SK-N-MC (cell line): Measurements from ENCODE around the gene CYSLTR1.
"Not testable (repeated sequence)": the region's sequence is repeated elsewhere in the genome, so short reads cannot be mapped to it uniquely, and the experiment has no call there.

Experiments
- DNase-seq: peaks from one replicate; pipeline ENCODE4 v3.0.0-alpha.2; 2011; ENCODE audit warnings: low read depth, low spot score
- H3K27ac ChIP-seq: fragments of 200-600 bp; sonication (generic); 2 replicates; pipeline ENCODE4 v1.5.1; 2016; ENCODE audit warnings: mixed run types
- H3K36me3 ChIP-seq: fragments of 200-600 bp; sonication (generic); 2 replicates; pipeline ENCODE4 v1.6.1; 2017; ENCODE audit warnings: antibody characterized with exemption, low read length, mixed read lengths; ENCODE audit not compliant: insufficient read depth
- H3K4me3 ChIP-seq: fragments of 200-600 bp; sonication (generic); 2 replicates; pipeline ENCODE4 v1.5.1; 2016
- H3K9ac ChIP-seq: fragments of 200-600 bp; sonication (generic); 2 replicates; pipeline ENCODE4 v1.8.0; 2017; ENCODE audit warnings: mixed run types, mixed read lengths; ENCODE audit not compliant: insufficient read length
- H3K9me3 ChIP-seq: fragments of 200-600 bp; sonication (generic); 2 replicates; pipeline ENCODE4 v1.6.1; 2017; ENCODE audit warnings: low read depth, mild to moderate bottlenecking, antibody characterized with exemption, low read length, moderate library complexity, mixed read lengths
- EZH2 ChIP-seq: fragments of 200-600 bp; sonication (generic); IDR thresholded peaks from one replicate; pipeline ENCODE4 v1.6.1; 2017; ENCODE audit warnings: antibody characterized with exemption
- FOXP2 ChIP-seq: optimal IDR thresholded peaks from 2 replicates; pipeline ENCODE3; 2011; ENCODE audit warnings: mild to moderate bottlenecking, moderate library complexity; ENCODE audit not compliant: insufficient read depth; ENCODE audit errors: extremely low read length, control extremely low read depth
- POLR2AphosphoS5 ChIP-seq: IDR thresholded peaks from 2 replicates; pipeline ENCODE4 v1.6.1; 2012; ENCODE audit warnings: mild to moderate bottlenecking, low read depth, low read length, borderline replicate concordance

CYSLTR1 gene

DNA sequence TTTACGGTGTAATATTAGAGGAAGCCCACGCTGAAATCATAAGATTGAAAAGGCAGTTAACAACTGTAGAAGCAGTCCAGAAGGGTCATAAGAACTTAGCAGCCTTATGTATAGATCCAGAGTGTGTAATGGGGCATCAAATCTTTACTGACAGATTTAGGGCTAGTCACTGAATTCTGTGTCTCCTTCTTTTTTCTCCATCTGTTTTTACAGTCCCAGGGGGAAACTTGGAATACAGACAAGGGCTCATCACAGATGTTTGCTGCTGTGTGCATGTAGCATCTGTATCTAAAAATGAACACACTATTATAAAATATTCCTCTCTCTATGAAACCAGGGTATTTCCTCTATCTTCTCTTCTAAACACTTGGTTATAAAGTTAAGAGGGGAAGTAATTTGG lies 43.9 kb downstream of the CYSLTR1 start:
- no peak for DNase-seq
- Histone ChIP-seq H3K27ac (no peak overlapping the region), H3K4me3 (no peak overlapping the region), H3K36me3 (no peaks in the 10 kb centered on the region), H3K9ac (no peak overlapping the region), H3K9me3 (no peaks in the 10 kb centered on the region)
- no peak for TF ChIP-seq POLR2AphosphoS5
- TF ChIP-seq FOXP2 = no peak
- no peak for TF ChIP-seq EZH2

DNA sequence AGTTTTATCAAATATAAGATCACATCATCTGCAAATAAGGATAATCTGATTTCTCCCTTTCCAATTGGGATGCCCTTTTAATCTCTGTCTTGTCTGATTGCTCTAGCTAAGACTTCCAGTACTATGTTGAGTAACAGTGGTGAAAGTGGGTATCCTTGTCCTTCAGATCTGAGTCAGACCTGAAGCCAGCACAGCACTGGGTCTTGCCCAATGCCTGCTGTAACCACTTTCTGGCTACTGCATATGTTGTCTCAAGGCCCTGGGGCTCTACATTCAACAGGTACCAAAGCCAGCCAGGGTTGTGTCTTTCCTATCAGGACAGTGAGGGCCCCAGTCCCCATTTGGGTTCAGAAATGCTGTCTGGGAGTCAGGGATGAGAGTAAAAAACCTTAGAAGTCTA lies 90.3 kb downstream of the CYSLTR1 start:
- Histone ChIP-seq H3K36me3 (no peaks in the 10 kb centered on the region), H3K9me3 (no peaks in the 10 kb centered on the region), H3K9ac (no peak overlapping the region), H3K4me3 (no peak overlapping the region), H3K27ac (no peak overlapping the region)
- no peak for DNase-seq
- no peak for TF ChIP-seq POLR2AphosphoS5
- no peak for TF ChIP-seq EZH2
- no peak for TF ChIP-seq FOXP2

DNA sequence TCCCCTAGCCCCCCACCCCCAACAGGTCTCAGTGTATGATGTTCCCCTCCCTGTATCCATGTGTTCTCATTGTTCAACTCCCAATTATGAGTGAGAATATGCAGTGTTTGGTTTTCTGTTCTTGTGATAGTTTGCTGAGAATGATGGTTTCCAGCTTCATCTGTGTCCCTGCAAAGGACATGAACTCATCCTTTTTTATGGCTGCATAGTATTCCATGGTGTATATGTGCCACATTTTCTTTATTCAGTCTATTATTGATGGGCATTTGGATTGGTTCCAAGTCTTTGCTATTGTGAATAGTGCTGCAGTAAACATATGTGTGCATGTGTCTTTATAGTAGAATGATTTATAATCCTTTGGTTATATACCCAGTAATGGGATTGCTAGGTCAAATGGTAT lies 101.4 kb downstream of the CYSLTR1 start:
- not testable (repeated sequence) for H3K36me3 ChIP-seq, H3K9me3 ChIP-seq, H3K4me3 ChIP-seq, DNase-seq, H3K9ac ChIP-seq, H3K27ac ChIP-seq
